BLaER1 (cell line): ENCODE results near the gene VWC2.

ENCODE experiments used
- H3K27ac ChIP-seq: shearing (Covaris generic); formaldehyde crosslinking; 2 replicates; pipeline ENCODE4 v1.8.1; 2022
- H3K27me3 ChIP-seq: shearing (Covaris generic); formaldehyde crosslinking; 2 replicates; pipeline ENCODE4 v1.8.1; 2022
- H3K36me3 ChIP-seq: shearing (Covaris generic); formaldehyde crosslinking; 2 replicates; pipeline ENCODE4 v1.8.1; 2022
- H3K4me1 ChIP-seq: shearing (Covaris generic); formaldehyde crosslinking; 2 replicates; pipeline ENCODE4 v1.8.1; 2022
- H3K4me2 ChIP-seq: shearing (Covaris generic); formaldehyde crosslinking; 2 replicates; pipeline ENCODE4 v1.8.1; 2022
- H3K4me3 ChIP-seq: shearing (Covaris generic); formaldehyde crosslinking; 2 replicates; pipeline ENCODE4 v1.8.1; 2022
- H3K9ac ChIP-seq: shearing (Covaris generic); formaldehyde crosslinking; 2 replicates; pipeline ENCODE4 v1.8.1; 2022
- H3K9me3 ChIP-seq: shearing (Covaris generic); formaldehyde crosslinking; 2 replicates; pipeline ENCODE4 v1.8.1; 2022
- H4K20me1 ChIP-seq: shearing (Covaris generic); formaldehyde crosslinking; 2 replicates; pipeline ENCODE4 v1.8.1; 2022
- Cebpa-rat ChIP-seq: shearing (Covaris generic); IDR thresholded peaks from 2 replicates; pipeline ENCODE4 v1.8.1; 2022

VWC2 gene

GRCh38 chr7:49773218-49773935 is at the start of gene VWC2:
Gene VWC2, plus strand, starts transcription at chr7:49773638. Its CDS starts 1,798 bp downstream, at chr7:49775436.
- Histone ChIP-seq H4K20me1 (peaks cover 45% of the 10 kb centered on the region), H3K36me3 (no peaks in the 10 kb centered on the region), H3K4me2 (peak within 1 kb of the TSS; percentile 100), H3K27me3 (peaks cover 82% of the 10 kb centered on the region), H3K9me3 (no peaks in the 10 kb centered on the region), H3K27ac (no peak within 1 kb of the TSS), H3K4me3 (peak within 1 kb of the TSS; percentile 70), H3K9ac (0 out of 2 replicates have a peak within 1 kb of the TSS, but pooled peaks have one; percentile 6), H3K4me1 (peaks cover 35% of the 10 kb centered on the region)
- TF ChIP-seq Cebpa-rat = no peak

- no peaks in the 10 kb centered on the region for H3K36me3 ChIP-seq
- H3K9me3 ChIP-seq = no peaks in the 10 kb centered on the region
- no peaks in the 10 kb centered on the region for H3K27me3 ChIP-seq
- no peak overlapping the region for H3K4me3 ChIP-seq
- H3K27ac ChIP-seq = no peak overlapping the region
- no peaks in the 10 kb centered on the region for H3K4me1 ChIP-seq
- TF ChIP-seq Cebpa-rat = no peak
- no peak overlapping the region for H3K9ac ChIP-seq
- no peaks in the 10 kb centered on the region for H4K20me1 ChIP-seq
- H3K4me2 ChIP-seq = no peak overlapping the region
Observed at GRCh38 chr7:49724071-49724470, 49.4 kb upstream of the VWC2 start.

GRCh38 chr7:49731836-49732235 is 41.6 kb upstream of the VWC2 start:
- no peaks in the 10 kb centered on the region for H3K36me3 ChIP-seq
- TF ChIP-seq Cebpa-rat = no peak
- H3K4me3 ChIP-seq = no peak overlapping the region
- H3K9ac ChIP-seq = no peak overlapping the region
- no peaks in the 10 kb centered on the region for H3K27me3 ChIP-seq
- H3K4me2 ChIP-seq = no peak overlapping the region
- no peaks in the 10 kb centered on the region for H4K20me1 ChIP-seq
- no peaks in the 10 kb centered on the region for H3K4me1 ChIP-seq
- H3K9me3 ChIP-seq = no peaks in the 10 kb centered on the region
- H3K27ac ChIP-seq = no peak overlapping the region

- Histone ChIP-seq H3K9me3 (peaks cover 4% of the 10 kb centered on the region; the same call in 1 of the 2 replicates), H3K4me3 (no peak overlapping the region), H4K20me1 (no peaks in the 10 kb centered on the region), H3K27ac (no peak overlapping the region), H3K9ac (no peak overlapping the region), H3K27me3 (no peaks in the 10 kb centered on the region), H3K4me1 (peaks cover 47% of the 10 kb centered on the region), H3K4me2 (0 out of 2 replicates have a peak overlapping the region, but pooled peaks have one; percentile 65), H3K36me3 (no peaks in the 10 kb centered on the region)
- no peak for TF ChIP-seq Cebpa-rat
Observed at GRCh38 chr7:49762666-49763065, 10.8 kb upstream of the VWC2 start.

GRCh38 chr7:49763791-49764190 is 9.6 kb upstream of the VWC2 start:
- peak overlapping the region; percentile 65 for H3K4me2 ChIP-seq
- peaks cover 4% of the 10 kb centered on the region; the same call in 1 of the 2 replicates for H3K9me3 ChIP-seq
- no peaks in the 10 kb centered on the region for H3K27me3 ChIP-seq
- H4K20me1 ChIP-seq = no peaks in the 10 kb centered on the region
- H3K36me3 ChIP-seq = no peaks in the 10 kb centered on the region
- no peak overlapping the region for H3K4me3 ChIP-seq
- TF ChIP-seq Cebpa-rat = no peak
- H3K9ac ChIP-seq = no peak overlapping the region; the same call in 1 of the 2 replicates
- no peak overlapping the region for H3K27ac ChIP-seq
- H3K4me1 ChIP-seq = peaks cover 55% of the 10 kb centered on the region

- H3K4me1 ChIP-seq = peaks cover 55% of the 10 kb centered on the region
- H3K4me3 ChIP-seq = no peak overlapping the region
- no peaks in the 10 kb centered on the region for H3K36me3 ChIP-seq
- no peak overlapping the region for H3K27ac ChIP-seq
- H4K20me1 ChIP-seq = no peaks in the 10 kb centered on the region; the same call in 1 of the 2 replicates
- no peak overlapping the region for H3K9ac ChIP-seq
- peaks cover 4% of the 10 kb centered on the region; the same call in 1 of the 2 replicates for H3K9me3 ChIP-seq
- peaks cover 17% of the 10 kb centered on the region for H3K27me3 ChIP-seq
- peak overlapping the region; percentile 81 for H3K4me2 ChIP-seq
- TF ChIP-seq Cebpa-rat = no peak
Observed at GRCh38 chr7:49766966-49767365, 6.5 kb upstream of the VWC2 start.

- Histone ChIP-seq H3K36me3 (no peaks in the 10 kb centered on the region), H3K27ac (no peak overlapping the region), H4K20me1 (peaks cover 6% of the 10 kb centered on the region; the same call in 1 of the 2 replicates), H3K9ac (no peak overlapping the region), H3K4me3 (no peak overlapping the region), H3K4me2 (peak overlapping the region; percentile 81), H3K27me3 (peaks cover 25% of the 10 kb centered on the region), H3K4me1 (peaks cover 57% of the 10 kb centered on the region), H3K9me3 (peaks cover 4% of the 10 kb centered on the region; the same call in 1 of the 2 replicates)
- TF ChIP-seq Cebpa-rat = no peak
Observed at GRCh38 chr7:49767719-49768118, 5.7 kb upstream of the VWC2 start.

- H3K27ac ChIP-seq = no peak overlapping the region
Observed at GRCh38 chr7:49768254-49768653, 5.2 kb upstream of the VWC2 start.

GRCh38 chr7:49768835-49769234 is 4.6 kb upstream of the VWC2 start:
- TF ChIP-seq Cebpa-rat = no peak
- Histone ChIP-seq H3K4me1 (peaks cover 57% of the 10 kb centered on the region), H3K27me3 (peaks cover 36% of the 10 kb centered on the region), H3K9ac (no peak overlapping the region), H3K9me3 (peaks cover 4% of the 10 kb centered on the region; the same call in 1 of the 2 replicates), H3K36me3 (no peaks in the 10 kb centered on the region), H3K4me3 (no peak overlapping the region), H4K20me1 (peaks cover 15% of the 10 kb centered on the region), H3K4me2 (no peak overlapping the region), H3K27ac (no peak overlapping the region)

More at GRCh38 chr7:49768254-49768653, 5.2 kb upstream of the VWC2 start:
- H3K4me3 ChIP-seq = no peak overlapping the region
- H3K9ac ChIP-seq = no peak overlapping the region
- no peaks in the 10 kb centered on the region for H3K36me3 ChIP-seq
- peaks cover 30% of the 10 kb centered on the region for H3K27me3 ChIP-seq
- no peak for TF ChIP-seq Cebpa-rat
- peaks cover 10% of the 10 kb centered on the region; the same call in 1 of the 2 replicates for H4K20me1 ChIP-seq
- H3K9me3 ChIP-seq = peaks cover 4% of the 10 kb centered on the region; the same call in 1 of the 2 replicates
- peaks cover 57% of the 10 kb centered on the region for H3K4me1 ChIP-seq
- peak overlapping the region; percentile 81 for H3K4me2 ChIP-seq

GRCh38 chr7:49769285-49769857 is 4.1 kb upstream of the VWC2 start:
- no peak for TF ChIP-seq Cebpa-rat
- Histone ChIP-seq H3K27ac (no peak overlapping the region), H3K9ac (no peak overlapping the region), H3K36me3 (no peaks in the 10 kb centered on the region), H3K4me3 (no peak overlapping the region), H4K20me1 (peaks cover 21% of the 10 kb centered on the region), H3K9me3 (peaks cover under 1% of the 10 kb centered on the region; the same call in 1 of the 2 replicates), H3K27me3 (peaks cover 41% of the 10 kb centered on the region), H3K4me2 (no peak overlapping the region), H3K4me1 (peaks cover 57% of the 10 kb centered on the region)
